Measurements from ENCODE around the gene SLC8A2.

The SLC8A2 gene

GRCh38 chr19:47471733-47472457 is at the start of gene SLC8A2:
SLC8A2 (minus strand) TSS chr19:47471893; CDS start chr19:47466403, 5,490 bp downstream.
- DNase-seq (ENCODE audit: extremely low spot score) = peak; percentile 88
- POLR2A ChIA-PET = interaction anchor here (1.6 kb wide), 1 partner anchor 12 kb away, joined by 4 read pairs; the partner anchor contains the start of gene KPTN
- CTCF ChIA-PET = no interaction called here
- TF ChIP-seq ELF4 (IDR thresholded peaks at IDR 0.05) (no peak), FOXA1 (IDR thresholded peaks at IDR 0.05) (no peak), ARNT (IDR thresholded peaks at IDR 0.05) (no peak)

DNA sequence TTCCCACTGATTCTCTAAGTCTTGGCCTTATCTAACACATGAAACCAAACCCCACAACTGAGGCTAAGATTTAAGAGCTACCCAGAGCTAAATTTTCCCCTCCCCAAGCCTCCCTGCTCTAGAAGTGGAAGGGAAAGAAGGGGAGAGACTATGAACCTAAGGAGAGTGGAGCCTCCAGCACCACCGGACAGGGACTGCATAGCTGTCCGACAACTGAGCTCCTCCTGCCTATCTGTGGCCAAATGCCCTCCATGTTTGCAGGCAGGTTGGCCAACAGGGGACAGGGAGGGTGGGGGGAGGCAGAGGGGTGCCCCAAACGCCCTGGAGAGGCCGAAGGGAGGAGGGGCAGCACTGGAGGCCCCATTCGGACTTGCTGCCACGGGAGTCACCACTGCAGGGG is 49.1 kb upstream of the SLC8A2 start:
- ChIA-PET POLR2A (no interaction called here), CTCF (interaction anchor here (0.7 kb wide), 1 partner anchor 11 kb away, joined by 3 read pairs; no protein-coding TSS in a partner anchor)
- DNase-seq (ENCODE audit: extremely low spot score) = no peak
- TF ChIP-seq SUZ12 (IDR thresholded peaks at IDR 0.05) (no peak), PKNOX1 (IDR thresholded peaks at IDR 0.05) (no peak), L3MBTL2 (conservative IDR thresholded peaks at IDR 0.05) (no peak), NFRKB (IDR thresholded peaks at IDR 0.05) (no peak), TARDBP (IDR thresholded peaks at IDR 0.05) (no peak), CTBP1 (IDR thresholded peaks at IDR 0.05; ENCODE audit: borderline replicate concordance) (no peak), FOXK2 (IDR thresholded peaks at IDR 0.05) (no peak), ZNF384 (IDR thresholded peaks at IDR 0.05) (no peak), HDGF (IDR thresholded peaks at IDR 0.05; ENCODE audit: borderline replicate concordance) (no peak), FOXM1 (IDR thresholded peaks at IDR 0.05; ENCODE audit: borderline replicate concordance) (no peak), ELF4 (IDR thresholded peaks at IDR 0.05) (no peak), SP1 (IDR thresholded peaks at IDR 0.05) (no peak), LEF1 (IDR thresholded peaks at IDR 0.05; ENCODE audit: borderline replicate concordance) (no peak), FOXA1 (IDR thresholded peaks at IDR 0.05) (no peak), BHLHE40 (IDR thresholded peaks at IDR 0.05; ENCODE audit: borderline replicate concordance) (no peak), ARNT (IDR thresholded peaks at IDR 0.05) (no peak)

- POLR2A ChIA-PET = no interaction called here
- TF ChIP-seq NFRKB (IDR thresholded peaks at IDR 0.05) (no peak), HDGF (IDR thresholded peaks at IDR 0.05; ENCODE audit: borderline replicate concordance) (no peak), ZNF384 (IDR thresholded peaks at IDR 0.05) (no peak), BHLHE40 (IDR thresholded peaks at IDR 0.05; ENCODE audit: borderline replicate concordance) (no peak), CTBP1 (IDR thresholded peaks at IDR 0.05; ENCODE audit: borderline replicate concordance) (no peak), LEF1 (IDR thresholded peaks at IDR 0.05; ENCODE audit: borderline replicate concordance) (no peak), SUZ12 (IDR thresholded peaks at IDR 0.05) (no peak), L3MBTL2 (conservative IDR thresholded peaks at IDR 0.05) (no peak)
- DNase-seq (ENCODE audit: extremely low spot score) = no peak
- CTCF ChIA-PET = interaction anchor here (0.7 kb wide), 1 partner anchor 12 kb away, joined by 3 read pairs; no protein-coding TSS in a partner anchor
Observed at GRCh38 chr19:47520343-47520806, 48.7 kb upstream of the SLC8A2 start.

DNA sequence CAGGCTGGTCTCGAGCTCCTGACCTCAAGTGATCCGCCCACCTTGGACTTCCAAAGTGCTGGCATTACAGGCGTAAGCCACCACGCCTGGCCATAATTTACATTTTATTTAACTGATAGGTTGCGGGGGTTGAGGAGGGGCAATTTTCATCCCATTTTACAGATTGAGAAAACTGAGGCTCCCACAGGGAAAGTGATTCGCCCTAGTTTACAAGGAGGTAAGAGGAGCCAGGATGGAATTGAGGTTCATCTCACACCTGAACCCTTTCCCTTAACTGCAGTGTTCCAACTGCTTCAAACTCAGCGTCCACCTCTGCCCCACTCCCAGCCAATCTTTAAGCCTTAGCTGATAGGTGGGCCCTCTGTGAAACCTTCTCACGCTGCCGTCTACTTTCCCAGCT is 47.2 kb upstream of the SLC8A2 start:
- ChIA-PET POLR2A (interaction anchor here (1.7 kb wide), 1 partner anchor 80 kb away, joined by 5 read pairs; no protein-coding TSS in a partner anchor), CTCF (no interaction called here)
- no peak for DNase-seq (ENCODE audit: extremely low spot score)
- TF ChIP-seq FOXK2 (IDR thresholded peaks at IDR 0.05) (no peak), ARNT (IDR thresholded peaks at IDR 0.05) (no peak), SUZ12 (IDR thresholded peaks at IDR 0.05) (no peak), TARDBP (IDR thresholded peaks at IDR 0.05) (no peak), LEF1 (IDR thresholded peaks at IDR 0.05; ENCODE audit: borderline replicate concordance) (no peak), ELF4 (IDR thresholded peaks at IDR 0.05) (no peak), BHLHE40 (IDR thresholded peaks at IDR 0.05; ENCODE audit: borderline replicate concordance) (no peak), ZNF384 (IDR thresholded peaks at IDR 0.05) (no peak), L3MBTL2 (conservative IDR thresholded peaks at IDR 0.05) (no peak), PKNOX1 (IDR thresholded peaks at IDR 0.05) (no peak), SP1 (IDR thresholded peaks at IDR 0.05) (no peak), HDGF (IDR thresholded peaks at IDR 0.05; ENCODE audit: borderline replicate concordance) (no peak), CTBP1 (IDR thresholded peaks at IDR 0.05; ENCODE audit: borderline replicate concordance) (no peak), FOXA1 (IDR thresholded peaks at IDR 0.05) (no peak), NFRKB (IDR thresholded peaks at IDR 0.05) (no peak), FOXM1 (IDR thresholded peaks at IDR 0.05; ENCODE audit: borderline replicate concordance) (no peak)

- POLR2A ChIA-PET = interaction anchor here (1.7 kb wide), 1 partner anchor 81 kb away, joined by 5 read pairs; no protein-coding TSS in a partner anchor
- CTCF ChIA-PET = no interaction called here
- TF ChIP-seq ARNT (IDR thresholded peaks at IDR 0.05) (no peak), NFRKB (IDR thresholded peaks at IDR 0.05) (no peak), FOXK2 (IDR thresholded peaks at IDR 0.05) (no peak), SP1 (IDR thresholded peaks at IDR 0.05) (no peak), FOXA1 (IDR thresholded peaks at IDR 0.05) (no peak), ZNF384 (IDR thresholded peaks at IDR 0.05) (no peak), TARDBP (IDR thresholded peaks at IDR 0.05) (no peak), HDGF (IDR thresholded peaks at IDR 0.05; ENCODE audit: borderline replicate concordance) (no peak), BHLHE40 (IDR thresholded peaks at IDR 0.05; ENCODE audit: borderline replicate concordance) (no peak), SUZ12 (IDR thresholded peaks at IDR 0.05) (no peak), CTBP1 (IDR thresholded peaks at IDR 0.05; ENCODE audit: borderline replicate concordance) (no peak), PKNOX1 (IDR thresholded peaks at IDR 0.05) (no peak), LEF1 (IDR thresholded peaks at IDR 0.05; ENCODE audit: borderline replicate concordance) (no peak), ELF4 (IDR thresholded peaks at IDR 0.05) (no peak)
- DNase-seq (ENCODE audit: extremely low spot score) = no peak
Observed at GRCh38 chr19:47518139-47518538, 46.4 kb upstream of the SLC8A2 start.

Data from HEK293T (cell line).